ENCODE measurements around the gene KLHDC1. TPM values are rescaled to one million over a fixed set of nuclear protein-coding genes. Genes with fewer than 3 reads are reported as not detected.

The KLHDC1 gene
- total and polyA plus RNA-seq, 9 of the 15 experiments (the other 6 are each of a cell fraction or from before 2014, with no cell fraction given): 0.08 to 0.41 (median 0.18) TPM

- H3K79me2 ChIP-seq (ENCODE audit: control insufficient read depth, insufficient read depth, low read length): no peaks in the 10 kb centered on the region
- H3K9ac ChIP-seq (ENCODE audit: insufficient read depth in 1 of 2, low read depth in 2 of 2, low read length in 2 of 2): no peak overlapping the region
- ATAC-seq (no peak), DNase-seq (ENCODE audit: extremely low read depth in 1 of 4, low spot score in 3 of 4) (no peak), FAIRE-seq (no peak)
- no peaks in the 10 kb centered on the region for H3K27me3 ChIP-seq (ENCODE audit: control insufficient read depth in 2 of 2, insufficient read depth in 2 of 2, low read length in 2 of 2)
- no peak overlapping the region for H3K4me3 ChIP-seq
- H3K27ac ChIP-seq (ENCODE audit: extremely low read depth, low read depth, low read length): no peak overlapping the region
- in situ Hi-C loops (cut with MboI): no loop called here
- ChIA-PET CTCF (ENCODE audit: low intra/inter-chr PET ratio) (no interaction called here), POLR2A (no interaction called here)
- H3K4me2 ChIP-seq (ENCODE audit: insufficient read depth, low read length): no peak overlapping the region
- peaks cover 0 to 4% of the 10 kb centered on the region in 2 experiments; a peak in 1 of 5 replicates for H3K4me1 ChIP-seq (replicated peaks in 1 of 2; ENCODE audit: control insufficient read depth in 2 of 2, insufficient read depth in 2 of 2, low read length in 2 of 2)
- WGBS (ENCODE audit: insufficient coverage, low coverage, missing lambda C conversion rate): 31% methylated on average over 5 of the region's 5 CpGs
- no peaks in the 10 kb centered on the region for H3K9me1 ChIP-seq (ENCODE audit: control insufficient read depth, insufficient read depth, low read length)
- H4K20me1 ChIP-seq (replicated peaks; ENCODE audit: control insufficient read depth, insufficient read depth, low read length): no peaks in the 10 kb centered on the region
- H3K36me3 ChIP-seq (ENCODE audit: control insufficient read depth, insufficient read depth, low read length): no peaks in the 10 kb centered on the region
- peak overlapping the region; percentile 41; the same call in 1 of the 2 replicates for H2AFZ ChIP-seq (ENCODE audit: low read depth, low read length)
- no TSS peak for BruUV-seq (replicated peaks)
- no peak for TF ChIP-seq GATAD2B (IDR thresholded peaks at IDR 0.05; ENCODE audit: borderline replicate concordance)
- no peak for TF ChIP-seq TFAM (CRISPR knock-in tag; conservative IDR thresholded peaks at IDR 0.05)
- TF ChIP-seq CBFA2T3 (IDR thresholded peaks at IDR 0.05): no peak
- no peak for TF ChIP-seq TFE3 (CRISPR knock-in tag; IDR thresholded peaks at IDR 0.05)
- TF ChIP-seq HDAC6 (IDR thresholded peaks at IDR 0.05; ENCODE audit: low read depth, low read length): no peak
- no peak for TF ChIP-seq TAF7 (tag; IDR thresholded peaks at IDR 0.05)
- TF ChIP-seq CREB5 (CRISPR knock-in tag; IDR thresholded peaks at IDR 0.05): no peak
- no peak for TF ChIP-seq ZFPM2 (CRISPR knock-in tag; IDR thresholded peaks at IDR 0.05)
- intact Hi-C loops (cut with micrococcal nuclease): no loop called here
- no peaks in the 10 kb centered on the region for H3K9me3 ChIP-seq (replicated peaks; ENCODE audit: control insufficient read depth, insufficient read depth, low read depth, low read length)
Measured at GRCh38 chr14:49754570-49755097, 61.7 kb downstream of the KLHDC1 start.

Measured in K562 (cell line).